B cell (primary cell): ENCODE results near the gene PPP4R4. TPM values are rescaled to one million over a fixed set of nuclear protein-coding genes. Genes with fewer than 3 reads are reported as not detected.

Experiments
- ATAC-seq: fragments of 200-7000 bp; cut with Tn5 transposase; one replicate; pipeline ENCODE4 v1.10.0; 2021; ENCODE audit warnings: low read depth, mild to moderate bottlenecking, moderate number of reproducible peaks, moderate library complexity
- CTCF ChIA-PET: fragments of 350-600 bp; sonication (Branson Sonifier 250); formaldehyde crosslinking; loops from one replicate; lab custom pipeline; 2021; ENCODE audit warnings: antibody characterized with exemption, inconsistent platforms; lab: Charles Lee
- POLR2A ChIA-PET: fragments of 350-600 bp; sonication (Branson Sonifier 250); formaldehyde crosslinking; loops from one replicate; lab custom pipeline; 2021; ENCODE audit warnings: antibody characterized with exemption; lab: Charles Lee
- DNase-seq: peaks from one replicate; pipeline ENCODE4 v3.0.0; 2013
- H2AFZ ChIP-seq: 2 replicates; pipeline ENCODE4 v1.6.1; 2012; ENCODE audit warnings: mild to moderate bottlenecking, low read depth, low read length; ENCODE audit not compliant: insufficient read depth, poor library complexity, severe bottlenecking
- H3K27ac ChIP-seq, 2 donors: 1 replicate in 1 of 2; 2 replicates in 1 of 2; pipeline ENCODE4 v1.5.1; 2012 to 2013; ENCODE audit warnings: low read length in 2 of 2, mild to moderate bottlenecking in 2 of 2, moderate library complexity in 1 of 2
- H3K27me3 ChIP-seq, 4 experiments: fragments of 200-600 bp in 1 of 4; sonication (generic) in 1 of 4; replicated peaks in 1 of 4; 1 replicate in 2 of 4; 2 replicates in 2 of 4; pipeline versions ENCODE4 v1.6.1 to v1.7.0; 2013 to 2016; ENCODE audit warnings: low read length in 3 of 4, mild to moderate bottlenecking in 2 of 4, mixed read lengths in 1 of 4, moderate library complexity in 1 of 4; ENCODE audit not compliant: insufficient read depth in 4 of 4, control insufficient read depth in 3 of 4; ENCODE audit errors: control extremely low read depth in 1 of 4
- H3K36me3 ChIP-seq, 2 experiments: replicated peaks in 1 of 2; 1 replicate in 1 of 2; 2 replicates in 1 of 2; pipeline versions ENCODE4 v1.6.1 to v1.7.1; 2013; ENCODE audit warnings: low read length in 1 of 2; ENCODE audit not compliant: insufficient read depth in 2 of 2, control insufficient read depth in 1 of 2; ENCODE audit errors: control extremely low read depth in 1 of 2, extremely low read depth in 1 of 2
- H3K4me1 ChIP-seq, 2 donors: fragments of 200-600 bp in 1 of 2; sonication (generic) in 1 of 2; 1 replicate in 1 of 2; 2 replicates in 1 of 2; pipeline versions ENCODE4 v1.5.1 to v1.6.1; 2013 to 2017; ENCODE audit warnings: low read length in 2 of 2; ENCODE audit not compliant: control insufficient read depth in 2 of 2, insufficient read depth in 2 of 2
- H3K4me2 ChIP-seq: replicated peaks from 2 replicates; pipeline ENCODE3; 2012; ENCODE audit warnings: mild to moderate bottlenecking, low read depth, low read length; ENCODE audit not compliant: poor library complexity, severe bottlenecking
- H3K4me3 ChIP-seq, 5 experiments: fragments of 200-600 bp in 1 of 5; sonication (generic) in 1 of 5; 1 replicate in 3 of 5; 2 replicates in 2 of 5; pipeline versions ENCODE4 v1.5.1 to v1.7.0; 2011 to 2016; ENCODE audit warnings: low read length in 4 of 5, mild to moderate bottlenecking in 4 of 5, low read depth in 2 of 5, control low read depth in 1 of 5, moderate library complexity in 1 of 5; ENCODE audit not compliant: insufficient read depth in 1 of 5; ENCODE audit errors: control extremely low read depth in 1 of 5, extremely low read depth in 1 of 5
- H3K79me2 ChIP-seq: fragments of 200-600 bp; sonication (generic); one replicate; pipeline ENCODE4 v1.6.0; 2016; ENCODE audit warnings: low read length; ENCODE audit not compliant: control insufficient read depth, insufficient read depth
- H3K9ac ChIP-seq: fragments of 200-600 bp; sonication (generic); 2 replicates; pipeline ENCODE4 v1.6.1; 2017; ENCODE audit warnings: mild to moderate bottlenecking, low read length, moderate library complexity
- H3K9me3 ChIP-seq, 3 donors: one replicate each; pipeline versions ENCODE4 v1.6.1 to v1.7.1; 2013; ENCODE audit warnings: low read length in 2 of 3; ENCODE audit not compliant: control insufficient read depth in 2 of 3, insufficient read depth in 1 of 3; ENCODE audit errors: control extremely low read depth in 1 of 3
- H4K20me1 ChIP-seq: 2 replicates; pipeline ENCODE4 v1.6.0; 2012; ENCODE audit warnings: mild to moderate bottlenecking, low read length; ENCODE audit not compliant: insufficient read depth, control insufficient read depth, poor library complexity, severe bottlenecking
- H3K27ac Mint-ChIP-seq: one replicate; pipeline ENCODE4 v1.8.0; 2021; ENCODE audit warnings: mixed read lengths
- H3K27me3 Mint-ChIP-seq: one replicate; pipeline ENCODE4 v1.8.0; 2021; ENCODE audit warnings: mixed read lengths
- H3K4me1 Mint-ChIP-seq: one replicate; pipeline ENCODE4 v1.8.0; 2021; ENCODE audit warnings: mixed read lengths
- H3K4me3 Mint-ChIP-seq: one replicate; pipeline ENCODE4 v1.8.0; 2021; ENCODE audit warnings: mixed read lengths
- H3K9me3 Mint-ChIP-seq: one replicate; pipeline ENCODE4 v1.8.0; 2022; ENCODE audit warnings: mixed read lengths; ENCODE audit not compliant: insufficient read depth
- CTCF ChIP-seq: fragments of 200-600 bp; IDR thresholded peaks from one replicate; pipeline ENCODE4 v1.8.0; 2022; ENCODE audit warnings: antibody characterized with exemption, mild to moderate bottlenecking
- EZH2 ChIP-seq: IDR thresholded peaks from 2 replicates; pipeline ENCODE4 v1.6.1; 2012; ENCODE audit warnings: borderline replicate concordance, low read depth, mild to moderate bottlenecking, moderate library complexity, low read length; ENCODE audit not compliant: insufficient read depth, poor library complexity, severe bottlenecking
- WGBS: methylation state at CpG from one replicate; pipeline ENCODE4 v1.1.5; 2013; ENCODE audit warnings: missing lambda C conversion rate; ENCODE audit not compliant: insufficient coverage; 5-methylcytosine and 5-hydroxymethylcytosine counted together
- intact Hi-C: fragments of 100-400 bp; cut with micrococcal nuclease; formaldehyde crosslinking; loops from one replicate; pipeline ENCODE4 v1.10.0; 2022
- polyA plus RNA-seq: library from polyadenylated mRNA; depleted of rRNA; stranded (reverse); fragments of >200 nt; gene quantifications from 2 replicates; pipeline ENCODE4 v1.2.3, GENCODE V29; 2012
- total RNA-seq, 2 donors: library from RNA; stranded (reverse); fragments of 120-200 nt in 1 of 2; gene quantifications; 1 replicate in 1 of 2; 2 replicates in 1 of 2; pipeline versions ENCODE4 v1.2.3 to v1.2.4, GENCODE V29; 2013 to 2022

PPP4R4 gene
- total and polyA plus RNA-seq, 2 donors (not counting 1 experiment from before 2014, with no cell fraction given), result not detected

GRCh38 chr14:94290197-94290596, 116.1 kb downstream of the PPP4R4 start:
- Histone ChIP-seq H3K79me2 (no peaks in the 10 kb centered on the region), H4K20me1 (no peaks in the 10 kb centered on the region), H3K4me3 (no peak overlapping the region), H3K27me3 (no peaks in the 10 kb centered on the region), H3K4me2 (no peak overlapping the region), H3K4me1 (no peaks in the 10 kb centered on the region), H3K9me3 (peaks cover 0 to 17% (median 0%) of the 10 kb centered on the region in 3 donors), H3K9ac (no peak overlapping the region), H3K36me3 (no peaks in the 10 kb centered on the region), H2AFZ (no peak overlapping the region), H3K27ac (no peak overlapping the region)
- intact Hi-C loops, result no loop called here
- peaks cover 2% of the 10 kb centered on the region for H3K9me3 Mint-ChIP-seq
- ATAC-seq, result no peak
- 81% methylated on average over 6 of the region's 8 CpGs for WGBS
- DNase-seq, result no peak
- POLR2A ChIA-PET, result no interaction called here
- H3K27me3 Mint-ChIP-seq, result peaks cover 13% of the 10 kb centered on the region
- TF ChIP-seq EZH2 (no peak), CTCF (no peak)
- H3K4me1 Mint-ChIP-seq, result no peaks in the 10 kb centered on the region
- H3K4me3 Mint-ChIP-seq, result no peak overlapping the region
- no peak overlapping the region for H3K27ac Mint-ChIP-seq
- CTCF ChIA-PET, result no interaction called here

GRCh38 chr14:94291159-94291905, 117.2 kb downstream of the PPP4R4 start:
- no peak overlapping the region for H3K27ac Mint-ChIP-seq
- Histone ChIP-seq H3K4me1 (no peaks in the 10 kb centered on the region), H3K4me3 (no peak overlapping the region), H4K20me1 (no peaks in the 10 kb centered on the region), H3K79me2 (no peaks in the 10 kb centered on the region), H3K36me3 (no peaks in the 10 kb centered on the region), H3K9me3 (peaks cover 0 to 17% (median 0%) of the 10 kb centered on the region in 3 donors), H3K27me3 (no peaks in the 10 kb centered on the region), H2AFZ (no peak overlapping the region), H3K4me2 (no peak overlapping the region), H3K27ac (no peak overlapping the region), H3K9ac (no peak overlapping the region)
- peaks cover 13% of the 10 kb centered on the region for H3K27me3 Mint-ChIP-seq
- H3K9me3 Mint-ChIP-seq, result peaks cover 2% of the 10 kb centered on the region
- POLR2A ChIA-PET, result no interaction called here
- CTCF ChIA-PET, result no interaction called here
- DNase-seq, result no peak
- intact Hi-C loops, result no loop called here
- TF ChIP-seq EZH2, result no peak
- no peak for TF ChIP-seq CTCF
- 83% methylated on average over 13 of the region's 13 CpGs for WGBS
- H3K4me3 Mint-ChIP-seq, result no peak overlapping the region
- no peak for ATAC-seq
- no peaks in the 10 kb centered on the region for H3K4me1 Mint-ChIP-seq
